ENCODE measurements around the gene GPR139.

DNA sequence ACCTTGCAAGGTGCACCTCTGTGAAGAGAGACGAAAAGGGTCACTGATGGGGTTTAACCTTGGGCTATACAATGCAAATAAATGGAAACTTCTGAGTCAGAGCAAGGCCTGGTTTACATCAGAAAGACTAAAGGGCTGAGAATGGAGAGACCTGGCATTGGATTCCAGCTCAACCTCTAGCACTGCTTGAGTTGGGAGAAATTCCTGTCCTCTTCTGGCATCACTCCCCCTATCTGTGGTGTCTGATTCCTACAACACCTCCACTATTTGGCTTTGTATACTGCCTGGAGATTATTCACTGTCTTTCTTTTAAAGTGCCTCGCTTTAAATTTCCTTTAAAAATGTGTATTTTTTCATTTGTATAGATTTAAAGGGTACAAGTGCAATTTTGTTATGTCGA, 68.8 kb downstream of the GPR139 start:
- TF ChIP-seq, protein P1, sequence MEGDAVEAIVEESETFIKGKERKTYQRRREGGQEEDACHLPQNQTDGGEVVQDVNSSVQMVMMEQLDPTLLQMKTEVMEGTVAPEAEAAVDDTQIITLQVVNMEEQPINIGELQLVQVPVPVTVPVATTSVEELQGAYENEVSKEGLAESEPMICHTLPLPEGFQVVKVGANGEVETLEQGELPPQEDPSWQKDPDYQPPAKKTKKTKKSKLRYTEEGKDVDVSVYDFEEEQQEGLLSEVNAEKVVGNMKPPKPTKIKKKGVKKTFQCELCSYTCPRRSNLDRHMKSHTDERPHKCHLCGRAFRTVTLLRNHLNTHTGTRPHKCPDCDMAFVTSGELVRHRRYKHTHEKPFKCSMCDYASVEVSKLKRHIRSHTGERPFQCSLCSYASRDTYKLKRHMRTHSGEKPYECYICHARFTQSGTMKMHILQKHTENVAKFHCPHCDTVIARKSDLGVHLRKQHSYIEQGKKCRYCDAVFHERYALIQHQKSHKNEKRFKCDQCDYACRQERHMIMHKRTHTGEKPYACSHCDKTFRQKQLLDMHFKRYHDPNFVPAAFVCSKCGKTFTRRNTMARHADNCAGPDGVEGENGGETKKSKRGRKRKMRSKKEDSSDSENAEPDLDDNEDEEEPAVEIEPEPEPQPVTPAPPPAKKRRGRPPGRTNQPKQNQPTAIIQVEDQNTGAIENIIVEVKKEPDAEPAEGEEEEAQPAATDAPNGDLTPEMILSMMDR (IDR thresholded peaks at IDR 0.05): no peak
- no peak for TF ChIP-seq POLR2A (IDR thresholded peaks at IDR 0.05)
- TF ChIP-seq POLR2AphosphoS5 (IDR thresholded peaks at IDR 0.05; ENCODE audit: insufficient read depth in 1 of 2, low read depth in 1 of 2): no peak
